PFSK-1 (cell line): ENCODE measurements around the gene NEMP1.

Experiments
- FOXP2 ChIP-seq: optimal IDR thresholded peaks from 2 replicates; pipeline ENCODE3; 2011; ENCODE audit warnings: borderline replicate concordance, control low read depth, inconsistent platforms; ENCODE audit not compliant: insufficient read depth; ENCODE audit errors: extremely low read length, extremely low read depth
- POLR2AphosphoS5 ChIP-seq: IDR thresholded peaks from 2 replicates; pipeline ENCODE4 v1.6.1; 2012; ENCODE audit warnings: low read depth, mild to moderate bottlenecking, control low read depth, low read length, moderate library complexity
- REST ChIP-seq, 2 experiments: IDR thresholded peaks; 2 replicates each; pipeline versions ENCODE4 v1.6.1 to v1.8.0; 2011 to 2012; ENCODE audit warnings: low read depth in 2 of 2, low read length in 2 of 2, control low read depth in 1 of 2, inconsistent platforms in 1 of 2, mild to moderate bottlenecking in 1 of 2, moderate library complexity in 1 of 2; ENCODE audit not compliant: insufficient read depth in 1 of 2
- SIN3A ChIP-seq: IDR thresholded peaks from 2 replicates; pipeline ENCODE4 v1.6.1; 2012; ENCODE audit warnings: mild to moderate bottlenecking, low read length, moderate library complexity, borderline replicate concordance; ENCODE audit not compliant: insufficient read depth
- TAF1 ChIP-seq: IDR thresholded peaks from 2 replicates; pipeline ENCODE4 v1.6.1; 2012; ENCODE audit warnings: low read length, control low read depth, borderline replicate concordance; ENCODE audit not compliant: insufficient read depth

Gene NEMP1

GRCh38 chr12:57069523-57069922 is 9.1 kb downstream of the NEMP1 start:
- TF ChIP-seq REST (IDR thresholded peaks at IDR 0.05; ENCODE audit: insufficient read depth in 1 of 2, low read depth in 2 of 2, low read length in 2 of 2) (no peak), SIN3A (no peak), POLR2AphosphoS5 (no peak), TAF1 (no peak), FOXP2 (no peak)

- no peak for TF ChIP-seq SIN3A
- no peak for TF ChIP-seq FOXP2
Observed at GRCh38 chr12:57066245-57066644, 12.3 kb downstream of the NEMP1 start.

- TF ChIP-seq REST (IDR thresholded peaks at IDR 0.05; ENCODE audit: insufficient read depth in 1 of 2, low read depth in 2 of 2, low read length in 2 of 2): no peak
- no peak for TF ChIP-seq TAF1
- TF ChIP-seq FOXP2: no peak
- no peak for TF ChIP-seq POLR2AphosphoS5
- TF ChIP-seq SIN3A: no peak
Observed at GRCh38 chr12:57063991-57064685, 14.5 kb downstream of the NEMP1 start.

GRCh38 chr12:57058454-57058853 is 20.1 kb downstream of the NEMP1 start:
- TF ChIP-seq SIN3A: no peak
- no peak for TF ChIP-seq POLR2AphosphoS5
- TF ChIP-seq TAF1: no peak
- no peak for TF ChIP-seq FOXP2
- no peak for TF ChIP-seq REST (IDR thresholded peaks at IDR 0.05; ENCODE audit: insufficient read depth in 1 of 2, low read depth in 2 of 2, low read length in 2 of 2)

- no peak for TF ChIP-seq REST (IDR thresholded peaks at IDR 0.05; ENCODE audit: insufficient read depth in 1 of 2, low read depth in 2 of 2, low read length in 2 of 2)
- no peak for TF ChIP-seq SIN3A
- no peak for TF ChIP-seq FOXP2
- no peak for TF ChIP-seq TAF1
- no peak for TF ChIP-seq POLR2AphosphoS5
Observed at GRCh38 chr12:57057067-57057751, 21.4 kb downstream of the NEMP1 start.
